HepG2 (cell line): ENCODE data around the gene TOGARAM1.

ENCODE experiments used
- PAX8 ChIP-seq: sonication (generic); formaldehyde crosslinking; IDR thresholded peaks from 2 replicates; pipeline ENCODE4 v1.8.0; 2022; ENCODE audit warnings: mild to moderate bottlenecking, missing genetic modification reagents, borderline replicate concordance
- SOX5 ChIP-seq: IDR thresholded peaks from 2 replicates; pipeline ENCODE4 v1.6.1; 2016; ENCODE audit warnings: borderline replicate concordance

DNA sequence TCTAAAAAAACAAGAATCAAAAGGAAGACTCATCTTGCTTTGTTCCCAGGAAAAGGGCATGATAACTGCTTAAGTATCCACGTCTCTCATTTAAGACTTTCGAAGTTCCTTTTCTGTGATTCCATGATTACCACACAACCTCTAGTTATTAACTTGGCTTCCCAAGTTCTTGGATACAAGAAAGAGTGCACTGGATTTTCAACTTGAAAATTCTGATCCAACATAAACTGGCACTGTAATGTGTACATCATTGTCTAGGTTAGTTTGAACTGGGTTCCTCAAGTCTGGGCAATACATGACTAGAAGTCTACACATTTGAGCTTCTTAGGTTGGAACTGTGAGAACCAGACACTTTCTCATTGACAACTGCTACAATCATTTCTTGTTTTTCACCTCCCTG is 1.8 kb upstream of the TOGARAM1 start:
- TF ChIP-seq PAX8 (CRISPR knock-in tag) (no peak), SOX5 (no peak)
